GM21723 (cell line): ENCODE data around the gene MED12L.

Source experiments
- ATAC-seq: cut with Tn5 transposase; IDR thresholded peaks from one replicate; pipeline ENCODE4 v1.9.1; 2021; ENCODE audit warnings: mild to moderate bottlenecking, moderate library complexity; ENCODE audit not compliant: unreplicated experiment

The MED12L gene

DNA sequence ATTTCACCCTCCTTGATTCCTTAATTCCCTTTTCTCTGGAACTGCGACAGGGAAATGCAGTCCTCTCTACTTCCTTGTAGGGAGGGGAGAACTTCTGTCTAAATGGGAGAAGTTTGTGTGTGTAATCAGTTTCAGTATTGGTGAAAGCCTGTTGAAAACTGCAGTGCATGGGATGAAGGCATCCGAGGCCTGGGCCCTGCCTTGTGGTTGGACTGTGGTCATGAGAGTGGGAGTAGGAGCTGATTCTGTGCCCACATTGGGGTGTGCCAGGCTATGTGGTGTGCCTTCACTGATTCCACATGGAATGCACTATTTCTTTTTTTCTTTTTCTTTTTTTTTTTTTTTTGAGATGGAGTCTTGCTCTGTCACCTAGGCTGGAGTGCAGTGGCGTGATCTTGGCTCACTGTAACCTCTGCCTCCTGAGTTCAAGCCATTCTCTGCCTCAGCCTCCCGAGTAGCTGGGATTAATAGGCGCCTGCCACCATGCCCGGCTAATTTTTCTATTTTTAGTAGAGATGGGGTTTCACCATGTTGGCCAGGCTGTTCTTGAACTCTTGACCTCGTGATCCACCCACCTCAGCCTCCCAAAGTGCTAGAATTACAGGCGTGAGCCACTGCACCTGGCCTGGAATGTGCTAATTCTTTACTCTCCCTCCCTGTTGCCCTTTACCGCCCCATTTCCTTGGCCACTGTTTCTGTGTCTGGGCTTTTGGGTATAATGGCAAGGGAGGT lies 84.7 kb downstream of the MED12L start:
- peak; percentile 42 for ATAC-seq

- peak; percentile 68 for ATAC-seq
Measured at GRCh38 chr3:151171145-151171757, 85.8 kb downstream of the MED12L start.

DNA sequence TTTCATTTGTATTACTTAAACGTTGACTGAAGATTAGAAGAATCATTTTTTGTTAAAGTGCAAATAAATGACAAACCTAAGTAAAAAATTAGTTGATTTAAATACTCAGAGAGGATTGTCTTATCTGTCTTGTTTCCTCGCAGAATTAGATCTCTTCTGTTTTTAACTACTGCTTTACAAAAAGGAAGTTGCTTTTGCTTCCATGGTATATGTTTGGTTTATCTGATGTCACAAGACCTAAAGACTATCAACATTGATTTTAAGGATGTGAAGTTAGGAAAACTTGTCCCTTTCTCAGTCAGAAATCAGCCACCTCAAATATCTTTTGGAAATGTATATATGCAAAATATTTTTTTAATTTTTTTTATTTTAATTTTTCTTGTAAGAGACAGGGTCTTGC lies 88.9 kb downstream of the MED12L start:
- ATAC-seq, result no peak

- ATAC-seq, result no peak
Measured at GRCh38 chr3:151175952-151176351, 90.5 kb downstream of the MED12L start.

DNA sequence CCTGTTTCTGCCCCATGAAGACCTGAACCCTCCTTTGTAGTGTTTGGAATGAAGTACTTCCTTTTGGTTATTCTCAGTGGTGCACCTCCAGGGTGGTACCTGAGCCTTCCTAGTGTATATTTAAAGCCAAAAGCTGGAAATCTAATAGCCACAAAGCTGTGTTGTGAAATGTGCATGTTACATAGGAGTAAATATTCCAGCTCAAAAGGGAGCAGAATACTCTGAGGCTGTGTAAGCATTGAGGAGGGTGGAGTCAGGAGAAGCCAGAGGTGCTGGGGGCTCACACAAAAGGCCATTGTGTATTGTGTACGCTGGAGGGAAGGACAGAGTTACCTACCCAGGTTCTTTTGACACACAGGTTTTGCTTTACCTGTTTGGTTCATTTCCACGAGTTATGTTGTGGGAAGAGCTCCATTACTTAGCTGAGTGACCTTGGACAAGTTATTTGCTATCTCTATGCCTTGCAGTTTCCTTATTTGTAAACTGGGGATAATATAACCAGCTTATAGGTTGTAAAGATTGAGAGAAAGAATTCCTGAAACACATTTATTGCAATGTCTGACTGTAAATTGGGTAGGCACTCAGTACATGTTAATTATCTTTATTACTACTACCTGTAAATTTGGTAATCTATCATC lies 92.9 kb downstream of the MED12L start:
- no peak for ATAC-seq

DNA sequence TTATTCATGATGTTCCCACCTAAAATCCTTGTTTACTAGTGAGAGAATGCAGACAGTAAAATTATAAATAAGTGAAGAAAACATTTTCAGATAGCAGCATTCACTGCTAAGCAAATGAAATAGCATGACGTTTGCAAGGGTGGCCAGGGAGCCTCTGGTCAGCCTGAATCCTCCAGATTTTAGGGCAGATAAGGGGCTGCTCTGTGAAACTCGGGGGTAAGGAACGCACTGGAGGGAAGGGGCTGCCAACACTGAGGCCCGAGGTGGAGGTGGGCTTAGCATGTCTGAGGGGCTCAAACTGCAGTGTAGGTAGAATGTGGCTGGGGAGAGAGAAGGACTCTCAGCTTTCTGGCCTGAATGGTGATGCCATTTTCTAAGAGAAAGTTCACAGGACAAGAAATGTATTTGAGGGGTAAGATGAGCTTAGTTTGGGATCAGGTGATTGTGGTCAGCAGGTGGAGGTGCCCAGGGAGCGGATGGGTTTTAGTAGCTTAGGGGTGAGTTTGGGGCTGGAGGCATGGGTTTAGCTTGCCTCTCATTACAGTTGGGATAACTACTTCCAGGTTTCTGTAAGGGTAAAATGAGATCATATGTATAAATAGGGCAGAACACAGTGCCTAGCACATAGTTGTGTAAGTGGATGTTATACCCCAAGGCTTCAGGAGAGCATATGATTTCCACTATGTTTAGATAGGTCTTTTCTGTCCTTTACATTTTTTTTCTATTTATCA lies 97.0 kb downstream of the MED12L start:
- no peak for ATAC-seq

DNA sequence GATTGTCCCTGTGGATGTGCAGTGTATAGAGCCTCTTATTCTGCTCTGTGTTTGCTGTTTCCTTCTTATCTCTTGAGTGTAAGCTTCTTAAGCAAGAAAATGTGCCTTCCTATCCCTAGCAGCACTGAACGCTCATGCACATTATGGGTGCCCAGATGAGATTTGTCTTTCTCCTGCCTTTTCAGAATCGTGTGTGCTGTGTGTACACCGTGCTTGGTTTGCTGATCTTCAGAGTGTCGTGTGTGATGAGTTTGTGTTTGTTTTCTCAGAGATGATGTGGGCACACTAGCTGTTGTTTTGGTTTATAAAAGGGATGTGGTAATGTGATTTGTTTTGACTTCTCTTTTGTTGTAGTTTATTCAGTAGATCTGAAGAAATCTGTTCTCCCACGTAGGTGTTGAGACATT lies 97.8 kb downstream of the MED12L start:
- no peak for ATAC-seq

GRCh38 chr3:151191095-151191494 lies 105.6 kb downstream of the MED12L start:
- ATAC-seq, result no peak

- no peak for ATAC-seq
Measured at GRCh38 chr3:151192545-151192944, 107.1 kb downstream of the MED12L start.

GRCh38 chr3:151195826-151196225 lies 110.4 kb downstream of the MED12L start:
- no peak for ATAC-seq

GRCh38 chr3:151196434-151196833 lies 111.0 kb downstream of the MED12L start:
- no peak for ATAC-seq

DNA sequence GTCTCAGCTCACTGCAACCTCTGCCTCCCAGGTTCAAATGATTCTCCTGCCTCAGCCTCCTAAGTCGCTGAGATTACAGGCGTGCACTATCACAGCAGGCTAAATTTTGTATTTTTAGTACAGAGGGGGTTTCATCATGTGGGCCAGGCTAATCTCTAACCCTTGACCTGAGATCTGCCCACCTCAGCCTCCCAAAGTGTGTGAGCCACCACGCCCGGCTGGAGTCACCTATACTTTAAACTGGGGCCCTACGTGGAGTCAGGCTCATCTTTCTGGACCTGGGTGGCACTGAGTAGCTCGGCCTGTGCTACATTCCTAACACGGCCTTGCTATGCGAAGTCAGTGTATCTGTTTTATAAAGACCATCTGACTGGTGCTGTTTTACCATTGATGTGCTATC lies 111.8 kb downstream of the MED12L start:
- no peak for ATAC-seq

DNA sequence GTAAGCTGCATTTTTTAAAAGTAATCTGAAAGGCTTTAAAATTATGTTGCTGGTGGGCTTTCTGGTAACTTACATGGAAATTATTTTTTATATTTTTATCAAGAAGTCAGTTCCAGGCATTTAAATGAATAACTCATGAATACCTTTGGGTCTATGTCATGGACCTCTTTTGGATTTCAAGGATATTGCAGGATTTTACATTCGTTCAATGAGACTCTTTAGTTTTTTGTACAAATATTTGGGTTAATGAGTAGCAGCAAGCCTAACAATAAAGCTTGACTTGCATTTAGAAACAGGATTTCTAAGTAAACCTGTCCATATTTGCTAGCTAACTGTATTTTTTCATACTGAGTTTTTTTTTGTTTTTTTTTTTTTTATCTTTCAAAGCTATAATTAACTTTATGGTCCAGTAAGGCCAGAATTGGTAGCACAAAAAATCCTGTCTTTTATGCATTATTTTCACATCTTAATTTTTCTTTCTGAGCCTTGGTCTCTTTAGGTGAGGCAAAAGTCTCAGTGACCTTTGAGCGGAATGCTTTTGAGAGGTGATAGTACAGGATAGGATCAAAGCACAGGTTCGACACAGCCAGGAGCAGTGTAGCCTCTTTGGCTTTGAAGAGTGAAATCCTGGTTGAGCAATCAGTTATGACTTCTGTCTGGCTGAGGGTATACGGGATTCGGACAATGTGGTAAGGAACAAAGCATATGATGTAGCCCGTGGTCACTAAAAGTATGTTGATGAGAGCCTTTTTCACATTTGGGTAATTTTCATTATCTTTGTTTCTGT lies 112.7 kb downstream of the MED12L start:
- no peak for ATAC-seq

DNA sequence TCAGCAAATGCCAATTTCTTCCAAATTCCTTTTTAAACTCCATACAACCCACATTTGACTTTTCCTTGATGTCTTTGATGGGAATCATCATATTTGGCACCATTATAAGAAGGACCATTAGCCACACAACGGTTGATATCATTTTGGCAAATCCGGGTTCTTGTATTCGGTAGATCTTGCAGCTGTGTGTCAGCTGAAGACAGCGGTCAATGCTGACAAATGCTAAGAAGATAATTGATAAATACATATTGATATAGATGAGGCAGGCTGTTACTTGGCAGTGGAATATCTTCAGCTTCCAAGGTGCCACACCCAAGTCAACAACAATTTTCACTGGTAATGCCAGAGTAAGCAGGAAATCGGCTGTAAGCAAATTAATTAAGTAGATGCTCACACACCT lies 113.4 kb downstream of the MED12L start:
- ATAC-seq, result no peak

DNA sequence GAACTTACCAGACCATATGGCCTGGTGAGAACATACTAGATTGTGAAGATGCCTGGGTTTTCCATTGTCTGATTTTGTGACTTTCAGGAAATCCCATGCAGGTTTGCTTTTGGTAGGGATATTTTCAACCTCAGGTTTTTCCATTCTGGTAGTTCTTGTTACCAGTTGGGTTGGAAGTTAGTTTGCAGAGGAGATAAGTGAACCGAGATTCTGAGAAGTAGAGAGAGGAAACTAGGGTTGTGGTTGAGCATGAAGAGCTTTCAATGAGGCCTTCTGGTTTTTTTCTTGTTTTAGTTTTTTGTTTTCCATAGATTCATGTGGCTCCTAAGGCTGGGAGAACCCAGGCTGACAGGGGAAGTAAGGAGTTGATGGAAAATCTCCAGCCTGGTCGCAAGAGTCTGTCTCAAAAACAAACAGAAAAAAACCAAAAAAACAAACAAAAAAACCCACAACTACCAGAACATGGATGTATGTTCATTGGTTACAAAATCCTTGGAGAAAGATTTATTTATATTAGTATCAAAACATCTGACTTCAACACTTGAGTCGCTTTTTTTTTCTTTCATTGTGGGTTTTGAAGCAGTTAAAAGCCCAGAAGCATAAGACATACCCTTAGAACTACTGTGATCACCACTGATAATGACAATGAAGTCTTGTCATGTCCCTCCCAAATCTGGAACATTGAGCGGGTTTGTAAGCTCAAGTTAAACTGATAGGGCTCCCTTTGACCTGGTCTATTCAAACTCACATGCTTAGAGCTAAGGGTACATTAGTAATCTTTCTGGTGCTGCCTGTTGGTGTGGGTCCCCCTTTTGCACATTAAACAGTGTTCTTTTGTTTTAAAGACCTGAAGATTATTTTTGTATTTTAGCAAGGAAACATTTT lies 114.3 kb downstream of the MED12L start:
- ATAC-seq, result no peak

DNA sequence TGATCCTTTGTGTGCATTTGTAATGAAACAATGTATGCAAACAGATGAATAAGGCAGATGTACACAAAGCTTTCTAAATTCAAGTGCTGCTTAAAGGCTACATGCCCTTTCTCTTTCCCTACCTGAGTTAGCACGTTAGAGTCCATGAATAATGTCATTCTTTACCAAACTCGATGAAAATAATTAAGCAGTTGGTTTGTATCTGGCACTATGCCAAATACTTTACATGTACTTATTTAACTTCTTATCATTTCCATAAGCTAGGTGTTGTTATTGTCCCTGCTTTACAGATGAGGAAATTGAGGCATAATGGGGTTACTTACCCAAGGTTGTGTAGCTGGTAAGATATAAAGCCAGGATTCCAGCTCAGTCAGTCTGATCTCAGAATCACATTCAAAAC lies 115.1 kb downstream of the MED12L start:
- no peak for ATAC-seq

- ATAC-seq, result no peak
Measured at GRCh38 chr3:151201051-151201730, 115.7 kb downstream of the MED12L start.

DNA sequence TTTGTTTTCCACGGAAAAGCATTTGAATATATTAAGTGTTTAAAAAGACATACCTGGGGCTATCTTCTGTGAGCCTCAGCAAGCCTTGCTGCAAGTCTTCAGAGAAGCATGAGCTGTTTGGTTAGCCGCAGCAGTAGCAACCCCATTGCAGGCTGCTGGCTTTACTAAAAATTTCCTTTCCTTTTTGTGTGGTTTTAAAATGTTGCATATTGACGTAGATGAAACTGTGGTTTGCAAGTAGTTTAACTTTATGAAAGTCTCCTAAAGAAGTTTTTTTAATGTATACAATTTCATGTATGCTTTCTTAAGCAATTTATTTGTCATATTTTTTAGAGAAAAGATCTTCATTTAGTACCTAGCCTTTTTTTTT lies 117.6 kb downstream of the MED12L start, which contains the start of gene GPR171:
TSS of gene GPR171 (minus strand) at position 166 of the 370 bp plus-strand sequence. CDS start 3,830 bp downstream, outside the sequence.
- peak; percentile 90 for ATAC-seq
